HFF-Myc (cell line): ENCODE measurements around the gene ADPGK.

ENCODE experiments used
- DNase-seq: peaks from one replicate; pipeline ENCODE4 v3.0.0-alpha.2; 2011; ENCODE audit warnings: low read depth; ENCODE audit errors: extremely low read depth
- H3K4me3 ChIP-seq: replicated peaks from 2 replicates; pipeline ENCODE4 v1.5.1; 2011; ENCODE audit warnings: low read depth, mild to moderate bottlenecking, control low read depth, low read length
- CTCF ChIP-seq: IDR thresholded peaks from 2 replicates; pipeline ENCODE4 v1.5.1; 2012; ENCODE audit warnings: mild to moderate bottlenecking, low read depth, low read length, control low read depth; ENCODE audit errors: missing control alignments

ADPGK gene

GRCh38 chr15:72760590-72761260 lies 22.8 kb downstream of the ADPGK start:
- TF ChIP-seq CTCF: no peak
- H3K4me3 ChIP-seq: no peak overlapping the region
- no peak for DNase-seq

DNA sequence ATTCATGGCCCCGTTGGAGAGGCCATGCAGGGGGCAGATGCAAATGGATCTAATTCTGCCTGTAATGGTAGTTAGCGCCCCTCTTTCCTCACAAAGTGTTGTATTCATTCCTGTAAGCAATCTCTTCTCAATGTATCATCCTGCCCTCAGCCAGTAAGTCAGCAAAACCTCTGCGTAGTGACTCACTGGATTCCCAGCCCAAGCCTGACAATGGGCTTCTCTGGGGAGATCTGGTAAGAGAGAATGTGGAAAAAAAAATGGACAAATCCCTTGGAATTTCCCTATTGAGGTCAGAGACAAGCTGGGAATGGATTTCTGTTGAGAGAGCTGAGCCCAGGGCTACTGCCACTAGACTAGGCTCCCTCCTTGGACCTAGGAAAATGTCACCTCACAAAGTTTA lies 25.4 kb downstream of the ADPGK start:
- peak; percentile 16 for DNase-seq
- H3K4me3 ChIP-seq: no peak overlapping the region
- TF ChIP-seq CTCF: no peak

DNA sequence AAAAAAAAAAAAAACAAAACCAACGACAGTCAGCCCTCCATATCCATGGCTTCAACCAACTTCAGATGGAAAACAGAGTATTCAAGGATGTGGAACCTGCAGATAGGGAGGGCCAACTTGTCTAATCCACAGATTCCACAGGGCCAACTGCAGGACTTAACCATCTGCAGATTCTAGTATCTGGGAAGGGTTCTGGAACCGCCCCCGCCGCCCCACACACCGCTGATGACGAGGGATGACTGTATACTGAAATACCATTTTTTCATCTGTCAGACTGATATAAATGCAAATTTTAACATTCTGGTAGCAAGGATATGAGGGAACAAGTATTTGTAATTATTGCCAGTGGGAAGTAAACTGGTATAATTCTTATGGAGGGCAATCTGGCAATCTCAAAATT lies 29.5 kb downstream of the ADPGK start:
- DNase-seq: no peak
- H3K4me3 ChIP-seq: no peak overlapping the region
- TF ChIP-seq CTCF: no peak

DNA sequence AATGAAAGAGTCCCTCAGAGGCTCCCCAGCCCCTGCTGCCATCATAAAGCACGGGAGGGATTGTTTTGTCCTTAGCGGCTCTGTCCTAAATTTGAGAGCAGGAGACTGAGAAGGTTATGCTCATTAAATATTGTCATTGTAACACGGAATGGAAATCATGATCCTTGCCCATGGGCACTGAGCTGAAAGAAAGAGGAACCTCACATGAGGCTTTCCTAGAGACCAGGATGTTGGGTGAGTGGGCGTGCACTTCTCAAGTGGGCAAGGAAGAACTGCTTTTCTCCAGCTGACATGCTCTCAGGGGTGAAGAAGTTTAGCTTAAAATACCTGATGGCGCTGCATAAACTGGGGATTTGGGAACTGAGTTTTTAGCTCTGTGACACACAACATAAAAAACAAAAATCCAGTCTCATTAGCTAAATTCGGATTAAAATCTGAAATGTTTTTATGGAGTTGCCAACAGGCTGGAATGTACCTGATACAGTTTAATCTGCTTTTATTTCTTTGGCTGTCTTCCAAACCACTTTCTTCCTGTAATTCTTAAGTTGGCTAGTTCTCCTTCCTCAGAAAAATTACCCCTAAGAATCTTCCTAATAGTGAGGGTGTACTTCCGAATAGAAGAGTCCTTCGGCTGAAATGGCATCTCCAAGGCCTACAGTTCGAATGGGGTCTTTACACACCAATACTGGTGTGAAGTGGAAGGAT lies 31.7 kb downstream of the ADPGK start:
- H3K4me3 ChIP-seq: no peak overlapping the region
- DNase-seq: no peak
- no peak for TF ChIP-seq CTCF

DNA sequence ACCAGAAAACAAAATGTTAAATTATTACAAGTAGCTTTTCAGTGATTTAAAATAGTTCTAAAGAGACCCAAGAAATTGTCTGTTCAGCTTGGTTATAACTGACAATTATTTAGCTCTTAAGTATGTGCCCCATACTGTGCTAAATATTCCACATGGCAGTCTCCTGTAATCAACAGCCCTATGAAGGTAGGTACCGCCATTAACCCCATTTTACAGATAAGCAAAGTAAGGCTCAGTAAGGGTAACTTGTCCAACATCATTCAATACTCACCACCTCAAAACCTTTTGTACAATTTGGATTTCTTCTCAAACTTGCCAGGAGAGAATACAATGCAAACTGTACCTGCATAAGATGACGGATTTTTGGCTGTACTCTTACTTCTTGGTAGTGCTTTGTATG lies 33.9 kb downstream of the ADPGK start:
- DNase-seq: no peak
- TF ChIP-seq CTCF: no peak
- H3K4me3 ChIP-seq: no peak overlapping the region

DNA sequence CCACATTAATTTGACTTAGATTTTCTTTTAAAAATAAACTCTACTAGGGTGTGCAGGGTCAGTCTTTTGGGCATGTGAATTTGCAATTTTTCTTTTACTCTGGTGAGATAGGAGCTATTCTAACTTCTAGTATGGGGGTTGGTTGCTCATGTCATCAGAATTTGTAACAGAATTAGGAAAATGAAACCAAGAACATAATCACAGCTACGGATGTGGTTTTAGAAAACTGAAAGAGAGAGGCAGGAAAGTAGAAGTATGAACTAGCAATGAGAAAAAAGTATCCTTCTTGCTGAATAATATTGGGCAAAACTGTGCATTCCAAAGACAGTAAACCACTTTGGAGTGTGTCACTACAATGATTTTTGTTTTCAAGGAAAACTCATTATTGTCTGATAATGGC lies 43.3 kb downstream of the ADPGK start:
- H3K4me3 ChIP-seq: no peak overlapping the region
- DNase-seq: no peak
- no peak for TF ChIP-seq CTCF
